ENCODE results near the gene BMPER. TPM values are rescaled to one million over a fixed set of nuclear protein-coding genes. Genes with fewer than 3 reads are reported as not detected.

Gene BMPER
- total and polyA plus RNA-seq, 2 of the 8 experiments (the other 6 are each of a cell fraction or from before 2014, with no cell fraction given) = 0.33 to 0.69 TPM

- H3K27ac ChIP-seq (ENCODE audit: low read depth, low read length) = no peak overlapping the region
- H2AK5ac ChIP-seq (ENCODE audit: low read depth, low read length) = no peak overlapping the region
- H3K9ac ChIP-seq (replicated peaks in 1 of 4; ENCODE audit: extremely low read depth in 1 of 4, low read depth in 3 of 4, low read length in 3 of 4) = no peak overlapping the region
- POLR2A ChIA-PET (ENCODE audit: partially characterized antibody) = no interaction called here
- no peak overlapping the region for H4K91ac ChIP-seq (replicated peaks; ENCODE audit: insufficient read length, low read length)
- H3K79me1 ChIP-seq (ENCODE audit: low read depth, low read length) = no peaks in the 10 kb centered on the region
- no peak overlapping the region for H3K4ac ChIP-seq (replicated peaks; ENCODE audit: insufficient read length, low read depth, low read length)
- H2BK12ac ChIP-seq (ENCODE audit: low read depth, low read length) = no peak overlapping the region
- peak overlapping the region in 1 of 4 experiments; percentile 3; a peak in 1 of 8 replicates for H3K4me3 ChIP-seq (ENCODE audit: extremely low read depth in 1 of 4, insufficient read depth in 2 of 4, low read depth in 3 of 4, low read length in 4 of 4)
- H3K56ac ChIP-seq (replicated peaks; ENCODE audit: insufficient read length, low read depth, low read length) = no peak overlapping the region
- H3K79me2 ChIP-seq (ENCODE audit: control insufficient read depth in 1 of 2, insufficient read depth in 2 of 2, low read length in 2 of 2) = no peaks in the 10 kb centered on the region
- peak overlapping the region; percentile 4 for H2BK120ac ChIP-seq (replicated peaks; ENCODE audit: low read depth, low read length)
- H3K14ac ChIP-seq (ENCODE audit: insufficient read length) = no peak overlapping the region
- peak overlapping the region in 1 of 2 experiments; percentile 12; a peak in 2 of 4 replicates for H3K4me2 ChIP-seq (ENCODE audit: insufficient read depth in 1 of 2, low read depth in 2 of 2, low read length in 2 of 2)
- no peaks in the 10 kb centered on the region for H3K27me3 ChIP-seq (replicated peaks in 1 of 4; ENCODE audit: control insufficient read depth in 3 of 4, extremely low read depth in 1 of 4, insufficient read depth in 3 of 4, low read length in 3 of 4)
- H2BK15ac ChIP-seq (ENCODE audit: low read length) = no peak overlapping the region
- no peaks in the 10 kb centered on the region for H3K9me3 ChIP-seq (ENCODE audit: insufficient read depth in 2 of 2, low read depth in 1 of 2, low read length in 1 of 2)
- H2BK20ac ChIP-seq (ENCODE audit: low read length) = peak overlapping the region; percentile 80; the same call in 1 of the 2 replicates
- no peak overlapping the region for H2AFZ ChIP-seq (ENCODE audit: low read length)
- FAIRE-seq (no peak), DNase-seq (ENCODE audit: low read depth in 1 of 2, low spot score in 2 of 2) (no peak)
- H3K23me2 ChIP-seq (ENCODE audit: low read depth, low read length) = no peaks in the 10 kb centered on the region
- no peak overlapping the region for H4K8ac ChIP-seq (ENCODE audit: extremely low read depth, insufficient read depth, low read length)
- no peaks in the 10 kb centered on the region for H4K20me1 ChIP-seq (replicated peaks in 1 of 2; ENCODE audit: control insufficient read depth in 1 of 2, insufficient read depth in 2 of 2, low read length in 2 of 2)
- no peak overlapping the region for H4K5ac ChIP-seq (ENCODE audit: insufficient read length, low read depth, low read length)
- peaks cover 3 to 14% (median 6%) of the 10 kb centered on the region in 4 experiments; a peak in 6 of 7 replicates for H3K4me1 ChIP-seq (replicated peaks in 1 of 4; ENCODE audit: control insufficient read depth in 3 of 4, insufficient read depth in 4 of 4, low read length in 3 of 4)
- no peak overlapping the region for H3K23ac ChIP-seq (ENCODE audit: insufficient read length)
- H3K18ac ChIP-seq (ENCODE audit: extremely low read depth, low read length) = no peak overlapping the region; the same call in 1 of the 2 replicates
- H3K36me3 ChIP-seq (ENCODE audit: control insufficient read depth in 2 of 4, insufficient read depth in 4 of 4, low read length in 3 of 4) = no peaks in the 10 kb centered on the region
- WGBS, 2 experiments (ENCODE audit: extremely low coverage in 1 of 2, insufficient coverage in 1 of 2, insufficient read length in 1 of 2, insufficient replicate concordance in 2 of 2, low coverage in 1 of 2, low lambda C conversion rate in 2 of 2, missing lambda C conversion rate in 1 of 2) = 69% methylated on average over 4 of the region's 4 CpGs; no CpG with 5 or more reads in 1 of the 2 experiments
- no peak overlapping the region for H2BK5ac ChIP-seq (ENCODE audit: low read depth, low read length)
- CTCF ChIA-PET (ENCODE audit: partially characterized antibody) = interaction anchor here (1.3 to 1.9 kb wide), 4 partner anchors 13 to 115 kb away, joined by 4 to 6 read pairs (median 5); no protein-coding TSS in a partner anchor
- no peak for TF ChIP-seq SAP30 (IDR thresholded peaks at IDR 0.05; ENCODE audit: insufficient read depth, insufficient replicate concordance, low read length)
- TF ChIP-seq MAFK (IDR thresholded peaks at IDR 0.05; ENCODE audit: low read depth, low read length) = no peak
- no peak for TF ChIP-seq GTF2F1 (IDR thresholded peaks at IDR 0.05; ENCODE audit: borderline replicate concordance, low read depth, low read length)
- TF ChIP-seq RFX5 (IDR thresholded peaks at IDR 0.05; ENCODE audit: borderline replicate concordance, low read depth, low read length) = no peak
- TF ChIP-seq, protein P1, sequence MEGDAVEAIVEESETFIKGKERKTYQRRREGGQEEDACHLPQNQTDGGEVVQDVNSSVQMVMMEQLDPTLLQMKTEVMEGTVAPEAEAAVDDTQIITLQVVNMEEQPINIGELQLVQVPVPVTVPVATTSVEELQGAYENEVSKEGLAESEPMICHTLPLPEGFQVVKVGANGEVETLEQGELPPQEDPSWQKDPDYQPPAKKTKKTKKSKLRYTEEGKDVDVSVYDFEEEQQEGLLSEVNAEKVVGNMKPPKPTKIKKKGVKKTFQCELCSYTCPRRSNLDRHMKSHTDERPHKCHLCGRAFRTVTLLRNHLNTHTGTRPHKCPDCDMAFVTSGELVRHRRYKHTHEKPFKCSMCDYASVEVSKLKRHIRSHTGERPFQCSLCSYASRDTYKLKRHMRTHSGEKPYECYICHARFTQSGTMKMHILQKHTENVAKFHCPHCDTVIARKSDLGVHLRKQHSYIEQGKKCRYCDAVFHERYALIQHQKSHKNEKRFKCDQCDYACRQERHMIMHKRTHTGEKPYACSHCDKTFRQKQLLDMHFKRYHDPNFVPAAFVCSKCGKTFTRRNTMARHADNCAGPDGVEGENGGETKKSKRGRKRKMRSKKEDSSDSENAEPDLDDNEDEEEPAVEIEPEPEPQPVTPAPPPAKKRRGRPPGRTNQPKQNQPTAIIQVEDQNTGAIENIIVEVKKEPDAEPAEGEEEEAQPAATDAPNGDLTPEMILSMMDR (IDR thresholded peaks at IDR 0.05; ENCODE audit: control extremely low read depth in 1 of 3, insufficient read depth in 1 of 3, low read depth in 1 of 3, low read length in 3 of 3) = no peak
- TF ChIP-seq TEAD4 (IDR thresholded peaks at IDR 0.05; ENCODE audit: low read depth, low read length) = no peak
- TF ChIP-seq RAD21 (IDR thresholded peaks at IDR 0.05 in 1 of 2, conservative IDR thresholded peaks at IDR 0.05 in 1 of 2; ENCODE audit: low read depth in 2 of 2, low read length in 2 of 2) = no peak
- no peak for TF ChIP-seq NANOG (IDR thresholded peaks at IDR 0.05; ENCODE audit: insufficient read depth, low read depth, low read length, poor library complexity, severe bottlenecking)
- TF ChIP-seq SP1 (IDR thresholded peaks at IDR 0.05; ENCODE audit: low read depth, low read length) = no peak
- no peak for TF ChIP-seq TAF7 (optimal IDR thresholded peaks at IDR 0.05; ENCODE audit: borderline replicate concordance, low read depth, low read length)
Observed at GRCh38 chr7:33872870-33873269, 32.5 kb upstream of the BMPER start.

All from H1 (cell line).